ENCODE data around the gene NTM. TPM values are rescaled to one million over a fixed set of nuclear protein-coding genes. Genes with fewer than 3 reads are reported as not detected.

NTM gene
- total RNA-seq, 1 experiment from 2014 or later = 16.4 TPM

- no peak for TF ChIP-seq TCF7 (CRISPR knock-in tag; IDR thresholded peaks at IDR 0.05; ENCODE audit: low read depth)
- TF ChIP-seq ZBTB43 (CRISPR knock-in tag; IDR thresholded peaks at IDR 0.05) = no peak
- no peak for TF ChIP-seq GRHL2 (CRISPR knock-in tag; IDR thresholded peaks at IDR 0.05; ENCODE audit: insufficient replicate concordance, severe bottlenecking)
- no peak for TF ChIP-seq SOX15 (CRISPR knock-in tag; IDR thresholded peaks at IDR 0.05)
- no peak for TF ChIP-seq USF1 (CRISPR knock-in tag; IDR thresholded peaks at IDR 0.05)
- CTCF ChIA-PET = no interaction called here
- no peaks in the 10 kb centered on the region for H3K36me3 Mint-ChIP-seq
- H3K4me1 Mint-ChIP-seq = peaks cover 15% of the 10 kb centered on the region
- DNase-seq (ENCODE audit: low spot score) (no peak), ATAC-seq (no peak)
- H3K9me3 Mint-ChIP-seq = no peaks in the 10 kb centered on the region
- POLR2A ChIA-PET = no interaction called here
- peaks cover 3% of the 10 kb centered on the region; the same call in 1 of the 2 replicates for H3K27me3 Mint-ChIP-seq (ENCODE audit: low read depth)
- no peak overlapping the region for H3K27ac Mint-ChIP-seq
- H3K4me3 Mint-ChIP-seq = no peak overlapping the region
Measured at GRCh38 chr11:131397675-131398074, 27.3 kb downstream of the NTM start.

GRCh38 chr11:131402040-131402439 lies 31.6 kb downstream of the NTM start:
- no peaks in the 10 kb centered on the region for H3K9me3 Mint-ChIP-seq
- DNase-seq (ENCODE audit: low spot score) (no peak), ATAC-seq (no peak)
- no peak overlapping the region for H3K4me3 Mint-ChIP-seq
- CTCF ChIA-PET = no interaction called here
- no peak for TF ChIP-seq TCF7 (CRISPR knock-in tag; IDR thresholded peaks at IDR 0.05; ENCODE audit: low read depth)
- TF ChIP-seq, protein P1, sequence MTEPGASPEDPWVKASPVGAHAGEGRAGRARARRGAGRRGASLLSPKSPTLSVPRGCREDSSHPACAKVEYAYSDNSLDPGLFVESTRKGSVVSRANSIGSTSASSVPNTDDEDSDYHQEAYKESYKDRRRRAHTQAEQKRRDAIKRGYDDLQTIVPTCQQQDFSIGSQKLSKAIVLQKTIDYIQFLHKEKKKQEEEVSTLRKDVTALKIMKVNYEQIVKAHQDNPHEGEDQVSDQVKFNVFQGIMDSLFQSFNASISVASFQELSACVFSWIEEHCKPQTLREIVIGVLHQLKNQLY (CRISPR knock-in tag; IDR thresholded peaks at IDR 0.05) = no peak
- no peak for TF ChIP-seq TP53 (CRISPR knock-in tag; IDR thresholded peaks at IDR 0.05)
- TF ChIP-seq ELF4 (CRISPR knock-in tag; IDR thresholded peaks at IDR 0.05; ENCODE audit: low read depth) = no peak
- no peak for TF ChIP-seq ZNF121 (CRISPR knock-in tag; IDR thresholded peaks at IDR 0.05)
- no peak for TF ChIP-seq ZNF396 (CRISPR knock-in tag; IDR thresholded peaks at IDR 0.05; ENCODE audit: borderline replicate concordance)
- no peak for TF ChIP-seq KAT7 (CRISPR knock-in tag; IDR thresholded peaks at IDR 0.05; ENCODE audit: borderline replicate concordance)
- no peak for TF ChIP-seq ZNF232 (CRISPR knock-in tag; IDR thresholded peaks at IDR 0.05)
- no peak for TF ChIP-seq ZBTB21 (CRISPR knock-in tag; IDR thresholded peaks at IDR 0.05; ENCODE audit: borderline replicate concordance)
- no peak for TF ChIP-seq SP1 (CRISPR knock-in tag; conservative IDR thresholded peaks at IDR 0.05)
- no peak for TF ChIP-seq MAX (CRISPR knock-in tag; IDR thresholded peaks at IDR 0.05)
- no peak for TF ChIP-seq OVOL2 (CRISPR knock-in tag; IDR thresholded peaks at IDR 0.05; ENCODE audit: borderline replicate concordance)
- no peak for TF ChIP-seq TEAD4 (CRISPR knock-in tag; IDR thresholded peaks at IDR 0.05)
- no peak for TF ChIP-seq JAZF1 (CRISPR knock-in tag; IDR thresholded peaks at IDR 0.05)
- no peak for TF ChIP-seq ZNF671 (CRISPR knock-in tag; IDR thresholded peaks at IDR 0.05)
- TF ChIP-seq, protein P2, sequence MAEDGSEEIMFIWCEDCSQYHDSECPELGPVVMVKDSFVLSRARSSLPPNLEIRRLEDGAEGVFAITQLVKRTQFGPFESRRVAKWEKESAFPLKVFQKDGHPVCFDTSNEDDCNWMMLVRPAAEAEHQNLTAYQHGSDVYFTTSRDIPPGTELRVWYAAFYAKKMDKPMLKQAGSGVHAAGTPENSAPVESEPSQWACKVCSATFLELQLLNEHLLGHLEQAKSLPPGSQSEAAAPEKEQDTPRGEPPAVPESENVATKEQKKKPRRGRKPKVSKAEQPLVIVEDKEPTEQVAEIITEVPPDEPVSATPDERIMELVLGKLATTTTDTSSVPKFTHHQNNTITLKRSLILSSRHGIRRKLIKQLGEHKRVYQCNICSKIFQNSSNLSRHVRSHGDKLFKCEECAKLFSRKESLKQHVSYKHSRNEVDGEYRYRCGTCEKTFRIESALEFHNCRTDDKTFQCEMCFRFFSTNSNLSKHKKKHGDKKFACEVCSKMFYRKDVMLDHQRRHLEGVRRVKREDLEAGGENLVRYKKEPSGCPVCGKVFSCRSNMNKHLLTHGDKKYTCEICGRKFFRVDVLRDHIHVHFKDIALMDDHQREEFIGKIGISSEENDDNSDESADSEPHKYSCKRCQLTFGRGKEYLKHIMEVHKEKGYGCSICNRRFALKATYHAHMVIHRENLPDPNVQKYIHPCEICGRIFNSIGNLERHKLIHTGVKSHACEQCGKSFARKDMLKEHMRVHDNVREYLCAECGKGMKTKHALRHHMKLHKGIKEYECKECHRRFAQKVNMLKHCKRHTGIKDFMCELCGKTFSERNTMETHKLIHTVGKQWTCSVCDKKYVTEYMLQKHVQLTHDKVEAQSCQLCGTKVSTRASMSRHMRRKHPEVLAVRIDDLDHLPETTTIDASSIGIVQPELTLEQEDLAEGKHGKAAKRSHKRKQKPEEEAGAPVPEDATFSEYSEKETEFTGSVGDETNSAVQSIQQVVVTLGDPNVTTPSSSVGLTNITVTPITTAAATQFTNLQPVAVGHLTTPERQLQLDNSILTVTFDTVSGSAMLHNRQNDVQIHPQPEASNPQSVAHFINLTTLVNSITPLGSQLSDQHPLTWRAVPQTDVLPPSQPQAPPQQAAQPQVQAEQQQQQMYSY (CRISPR knock-in tag; IDR thresholded peaks at IDR 0.05) = no peak
- no peak for TF ChIP-seq ZNF138 (CRISPR knock-in tag; conservative IDR thresholded peaks at IDR 0.05)
- TF ChIP-seq FOXP1 (CRISPR knock-in tag; IDR thresholded peaks at IDR 0.05; ENCODE audit: borderline replicate concordance) = no peak
- TF ChIP-seq FOXK1 (CRISPR knock-in tag; IDR thresholded peaks at IDR 0.05) = no peak
- no peaks in the 10 kb centered on the region for H3K36me3 Mint-ChIP-seq
- no peaks in the 10 kb centered on the region; the same call in 1 of the 2 replicates for H3K4me1 Mint-ChIP-seq
- no peak overlapping the region for H3K27ac Mint-ChIP-seq
- H3K27me3 Mint-ChIP-seq (ENCODE audit: low read depth) = no peaks in the 10 kb centered on the region
- POLR2A ChIA-PET = no interaction called here
